ENCODE measurements around the gene TAF3.
"Not testable (repeated sequence)": the region's sequence is repeated elsewhere in the genome, so short reads cannot be mapped to it uniquely, and the experiment has no call there.

TAF3 gene, protein sequence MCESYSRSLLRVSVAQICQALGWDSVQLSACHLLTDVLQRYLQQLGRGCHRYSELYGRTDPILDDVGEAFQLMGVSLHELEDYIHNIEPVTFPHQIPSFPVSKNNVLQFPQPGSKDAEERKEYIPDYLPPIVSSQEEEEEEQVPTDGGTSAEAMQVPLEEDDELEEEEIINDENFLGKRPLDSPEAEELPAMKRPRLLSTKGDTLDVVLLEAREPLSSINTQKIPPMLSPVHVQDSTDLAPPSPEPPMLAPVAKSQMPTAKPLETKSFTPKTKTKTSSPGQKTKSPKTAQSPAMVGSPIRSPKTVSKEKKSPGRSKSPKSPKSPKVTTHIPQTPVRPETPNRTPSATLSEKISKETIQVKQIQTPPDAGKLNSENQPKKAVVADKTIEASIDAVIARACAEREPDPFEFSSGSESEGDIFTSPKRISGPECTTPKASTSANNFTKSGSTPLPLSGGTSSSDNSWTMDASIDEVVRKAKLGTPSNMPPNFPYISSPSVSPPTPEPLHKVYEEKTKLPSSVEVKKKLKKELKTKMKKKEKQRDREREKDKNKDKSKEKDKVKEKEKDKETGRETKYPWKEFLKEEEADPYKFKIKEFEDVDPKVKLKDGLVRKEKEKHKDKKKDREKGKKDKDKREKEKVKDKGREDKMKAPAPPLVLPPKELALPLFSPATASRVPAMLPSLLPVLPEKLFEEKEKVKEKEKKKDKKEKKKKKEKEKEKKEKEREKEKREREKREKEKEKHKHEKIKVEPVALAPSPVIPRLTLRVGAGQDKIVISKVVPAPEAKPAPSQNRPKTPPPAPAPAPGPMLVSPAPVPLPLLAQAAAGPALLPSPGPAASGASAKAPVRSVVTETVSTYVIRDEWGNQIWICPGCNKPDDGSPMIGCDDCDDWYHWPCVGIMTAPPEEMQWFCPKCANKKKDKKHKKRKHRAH

DNA sequence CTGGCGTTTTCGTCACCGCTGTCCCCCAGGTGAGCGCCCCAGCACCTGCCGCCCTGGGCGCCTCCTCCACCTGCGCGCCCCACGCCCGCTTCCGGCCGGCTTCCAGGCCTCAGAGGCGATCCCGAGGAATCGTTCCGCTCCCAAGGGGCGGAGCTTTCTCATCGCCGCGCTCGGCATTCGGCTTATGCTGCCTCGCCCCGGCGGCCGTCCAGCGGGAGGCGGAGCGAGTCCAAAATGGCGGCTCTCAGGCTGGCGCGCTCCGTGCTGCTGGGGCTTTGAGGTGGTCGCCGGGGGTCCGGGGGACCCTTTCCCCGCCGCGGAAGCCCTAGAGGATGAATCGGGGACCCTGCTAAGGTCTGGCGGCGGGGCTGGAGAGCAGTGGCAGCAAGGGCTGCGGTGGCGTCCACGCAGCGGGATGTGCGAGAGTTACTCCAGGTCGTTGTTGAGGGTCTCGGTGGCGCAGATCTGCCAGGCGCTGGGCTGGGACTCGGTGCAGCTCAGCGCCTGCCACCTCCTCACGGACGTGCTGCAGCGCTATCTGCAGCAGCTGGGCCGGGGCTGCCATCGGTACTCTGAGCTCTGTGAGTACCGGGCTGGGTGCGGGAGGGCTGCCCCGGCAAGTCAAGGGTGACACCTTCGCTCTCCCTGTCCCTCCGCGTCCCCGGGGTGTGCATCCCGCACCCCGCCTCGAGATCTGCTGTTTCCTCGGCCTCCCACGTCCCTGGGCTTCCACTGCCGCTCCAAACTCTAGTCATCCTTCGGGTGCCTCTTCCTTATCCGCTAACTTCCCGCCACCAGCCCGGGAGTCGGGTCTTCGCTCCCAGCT lies at the start of gene TAF3:
TAF3 (plus strand) TSS at position 211 of the 826 bp plus-strand sequence; CDS start at position 416, 205 bp downstream.
- H3K9me3 ChIP-seq (ENCODE audit: low read length): no peaks in the 10 kb centered on the region
- H3K27me3 ChIP-seq (ENCODE audit: control insufficient read depth in 1 of 2, insufficient read depth in 2 of 2, low read length in 2 of 2): no peaks in the 10 kb centered on the region
- peak within 1 kb of the TSS; percentile 50 for H3K9ac ChIP-seq (ENCODE audit: low read length)
- H3K4me3 ChIP-seq (ENCODE audit: low read depth in 1 of 2, low read length in 2 of 2): peak within 1 kb of the TSS; percentile 43 to 98
- H3K4me1 ChIP-seq (ENCODE audit: insufficient read depth, low read length): peaks cover 9% of the 10 kb centered on the region
- no peaks in the 10 kb centered on the region for H3K36me3 ChIP-seq (ENCODE audit: insufficient read depth, low read length)
- peak within 1 kb of the TSS; percentile 69 for H3K27ac ChIP-seq (ENCODE audit: low read depth, low read length)

DNA sequence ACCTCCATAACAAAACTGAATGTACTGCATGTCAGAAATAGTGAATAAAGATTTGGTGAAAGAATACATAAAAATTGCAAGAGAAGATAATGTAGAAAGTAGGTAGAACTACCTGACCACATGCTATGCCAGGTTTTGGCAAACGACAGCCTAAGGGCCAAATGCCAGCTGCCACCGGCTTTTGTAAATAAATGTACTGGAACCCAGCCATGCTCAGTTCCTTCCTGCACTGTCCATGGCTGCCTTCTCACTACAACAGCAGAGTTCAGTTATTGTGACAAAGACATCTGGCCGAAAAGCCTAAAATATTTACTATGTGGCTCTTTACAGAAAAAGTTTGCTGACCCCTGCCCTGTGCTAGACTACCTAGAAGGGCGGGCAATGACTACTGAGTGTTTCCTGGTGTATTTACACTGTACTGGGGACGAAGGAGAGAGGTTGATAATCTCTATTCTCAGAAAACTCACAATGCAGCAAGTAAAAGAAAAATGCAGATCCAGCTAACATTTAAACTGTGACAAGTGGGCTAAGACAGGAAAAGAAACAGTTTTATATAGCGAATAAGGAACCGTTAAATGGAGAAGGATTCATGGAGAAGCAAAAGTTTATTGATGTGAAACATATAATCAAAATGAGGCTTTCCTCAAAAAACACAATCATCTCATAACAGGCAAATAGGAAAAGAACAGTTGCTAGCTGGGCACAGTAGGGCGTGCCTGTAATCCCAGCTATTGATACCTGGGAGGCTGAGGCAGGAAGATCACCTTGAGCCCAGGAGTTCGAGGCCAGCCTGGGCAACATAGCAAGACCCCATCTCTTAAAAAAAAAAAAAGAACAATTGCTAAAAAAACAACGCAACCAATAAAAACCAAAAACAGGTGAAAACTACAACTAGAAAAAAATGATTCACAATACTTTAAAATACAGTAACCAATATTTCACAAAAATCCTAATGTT lies 44.2 kb upstream of the TAF3 start:
- Histone ChIP-seq H3K36me3 (ENCODE audit: insufficient read depth, low read length) (peaks cover 59% of the 10 kb centered on the region), H3K27ac (ENCODE audit: low read depth, low read length) (no peak overlapping the region), H3K27me3 (ENCODE audit: control insufficient read depth in 1 of 2, insufficient read depth in 2 of 2, low read length in 2 of 2) (no peaks in the 10 kb centered on the region)

GRCh38 chr10:7776777-7777176 lies 41.5 kb upstream of the TAF3 start:
- no peak overlapping the region for H3K27ac ChIP-seq (ENCODE audit: low read depth, low read length)
- no peaks in the 10 kb centered on the region for H3K4me1 ChIP-seq (ENCODE audit: insufficient read depth, low read length)
- peaks cover 62% of the 10 kb centered on the region for H3K36me3 ChIP-seq (ENCODE audit: insufficient read depth, low read length)
- no peaks in the 10 kb centered on the region for H3K9me3 ChIP-seq (ENCODE audit: low read length)
- H3K4me3 ChIP-seq (ENCODE audit: low read depth in 1 of 2, low read length in 2 of 2): no peak overlapping the region
- H3K27me3 ChIP-seq (ENCODE audit: control insufficient read depth in 1 of 2, insufficient read depth in 2 of 2, low read length in 2 of 2): no peaks in the 10 kb centered on the region
- H3K9ac ChIP-seq (ENCODE audit: low read length): no peak overlapping the region

More for the DNA sequence above, 44.2 kb upstream of the TAF3 start:
- no peak overlapping the region for H3K9ac ChIP-seq (ENCODE audit: low read length)
- H3K9me3 ChIP-seq (ENCODE audit: low read length): no peaks in the 10 kb centered on the region
- H3K4me1 ChIP-seq (ENCODE audit: insufficient read depth, low read length): no peaks in the 10 kb centered on the region
- no peak overlapping the region for H3K4me3 ChIP-seq (ENCODE audit: low read depth in 1 of 2, low read length in 2 of 2)

DNA sequence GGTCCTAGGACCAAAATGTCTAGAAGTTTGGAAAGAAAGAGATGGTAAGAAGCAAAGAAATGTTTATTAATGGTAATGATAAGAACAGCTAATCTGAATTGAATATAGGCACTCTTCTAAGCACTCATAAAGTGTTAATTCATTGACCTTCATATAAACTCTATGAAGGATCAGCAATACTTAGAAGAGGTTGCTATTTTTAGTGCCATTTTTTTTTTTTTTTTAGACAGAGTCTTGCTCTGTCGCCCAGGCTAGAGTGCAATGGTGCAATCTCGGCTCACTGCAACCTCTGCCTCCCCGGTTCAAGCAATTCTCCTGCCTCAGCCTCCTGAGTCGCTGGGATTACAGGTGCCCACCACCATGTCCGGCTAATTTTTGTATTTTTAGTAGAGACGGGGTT lies 36.1 kb upstream of the TAF3 start:
- H3K9ac ChIP-seq (ENCODE audit: low read length); H3K4me3 ChIP-seq (ENCODE audit: low read depth in 1 of 2, low read length in 2 of 2); H3K27me3 ChIP-seq (ENCODE audit: control insufficient read depth in 1 of 2, insufficient read depth in 2 of 2, low read length in 2 of 2); H3K27ac ChIP-seq (ENCODE audit: low read depth, low read length); H3K9me3 ChIP-seq (ENCODE audit: low read length): not testable (repeated sequence)
- H3K4me1 ChIP-seq (ENCODE audit: insufficient read depth, low read length): peaks cover 11% of the 10 kb centered on the region
- peaks cover 32% of the 10 kb centered on the region for H3K36me3 ChIP-seq (ENCODE audit: insufficient read depth, low read length)

DNA sequence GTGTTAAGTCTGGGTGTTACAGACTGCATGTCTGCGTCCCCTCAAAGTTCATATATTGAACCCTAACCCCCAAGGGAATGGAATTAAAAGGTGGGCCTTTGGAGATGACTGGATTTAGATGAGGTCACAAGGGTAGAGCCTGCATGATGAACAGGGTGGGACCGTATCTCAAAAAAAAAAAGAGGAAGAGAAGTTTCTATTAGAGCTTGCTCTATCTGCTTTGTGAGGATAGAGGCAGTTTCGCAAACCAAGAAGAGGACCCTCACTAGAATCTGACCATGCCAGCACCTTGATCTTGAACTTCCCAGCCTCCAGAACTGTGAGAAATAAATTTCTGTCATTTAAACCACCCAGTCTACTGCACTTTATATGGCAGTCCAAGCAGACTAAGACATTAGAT lies 31.9 kb upstream of the TAF3 start:
- no peaks in the 10 kb centered on the region for H3K36me3 ChIP-seq (ENCODE audit: insufficient read depth, low read length)
- H3K4me1 ChIP-seq (ENCODE audit: insufficient read depth, low read length): peaks cover 35% of the 10 kb centered on the region
- no peaks in the 10 kb centered on the region for H3K9me3 ChIP-seq (ENCODE audit: low read length)
- H3K27me3 ChIP-seq (ENCODE audit: control insufficient read depth in 1 of 2, insufficient read depth in 2 of 2, low read length in 2 of 2): no peaks in the 10 kb centered on the region
- H3K4me3 ChIP-seq (ENCODE audit: low read depth in 1 of 2, low read length in 2 of 2): peak overlapping the region in 1 of 2 donors; percentile 100
- H3K27ac ChIP-seq (ENCODE audit: low read depth, low read length): no peak overlapping the region
- peak overlapping the region; percentile 83 for H3K9ac ChIP-seq (ENCODE audit: low read length)

DNA sequence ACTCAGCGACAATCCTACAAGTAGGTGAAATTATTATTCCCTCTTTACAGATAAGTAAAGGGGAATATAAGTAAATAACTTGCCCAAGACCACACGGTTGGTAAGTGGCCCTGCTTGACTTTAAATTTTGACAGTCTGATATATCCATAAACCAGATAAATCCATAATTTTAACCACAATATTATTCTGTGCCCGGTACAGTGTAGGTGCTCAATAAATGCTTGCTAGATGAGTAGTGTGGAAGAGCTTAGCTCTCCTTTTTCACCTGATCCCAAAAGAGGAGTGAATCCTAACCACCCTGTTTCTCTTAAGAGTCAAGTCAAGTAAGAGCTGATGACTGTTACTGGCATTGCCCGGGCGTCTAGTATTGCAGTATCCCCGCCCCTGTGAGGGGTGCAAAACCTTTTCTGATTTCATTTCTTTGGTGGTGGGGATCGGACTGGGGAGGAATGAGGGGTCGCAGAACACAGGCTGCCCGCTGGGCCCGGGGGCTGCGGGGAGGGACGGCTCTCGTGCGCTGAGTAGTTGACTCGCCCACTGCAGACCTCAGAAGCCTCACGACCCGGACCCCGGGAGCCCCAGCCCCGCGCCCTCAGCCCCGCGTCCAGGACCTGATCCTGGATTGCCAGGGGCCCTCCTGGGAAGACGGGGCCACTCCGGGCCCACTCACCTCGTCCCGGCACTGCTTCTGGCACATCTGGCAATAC lies 31.0 kb upstream of the TAF3 start:
- Histone ChIP-seq H3K9ac (ENCODE audit: low read length) (peak overlapping the region; percentile 83), H3K4me3 (ENCODE audit: low read depth in 1 of 2, low read length in 2 of 2) (peak overlapping the region; percentile 95 to 100), H3K27ac (ENCODE audit: low read depth, low read length) (peak overlapping the region; percentile 77), H3K9me3 (ENCODE audit: low read length) (no peaks in the 10 kb centered on the region), H3K27me3 (ENCODE audit: control insufficient read depth in 1 of 2, insufficient read depth in 2 of 2, low read length in 2 of 2) (no peaks in the 10 kb centered on the region), H3K36me3 (ENCODE audit: insufficient read depth, low read length) (no peaks in the 10 kb centered on the region), H3K4me1 (ENCODE audit: insufficient read depth, low read length) (peaks cover 44% of the 10 kb centered on the region)

DNA sequence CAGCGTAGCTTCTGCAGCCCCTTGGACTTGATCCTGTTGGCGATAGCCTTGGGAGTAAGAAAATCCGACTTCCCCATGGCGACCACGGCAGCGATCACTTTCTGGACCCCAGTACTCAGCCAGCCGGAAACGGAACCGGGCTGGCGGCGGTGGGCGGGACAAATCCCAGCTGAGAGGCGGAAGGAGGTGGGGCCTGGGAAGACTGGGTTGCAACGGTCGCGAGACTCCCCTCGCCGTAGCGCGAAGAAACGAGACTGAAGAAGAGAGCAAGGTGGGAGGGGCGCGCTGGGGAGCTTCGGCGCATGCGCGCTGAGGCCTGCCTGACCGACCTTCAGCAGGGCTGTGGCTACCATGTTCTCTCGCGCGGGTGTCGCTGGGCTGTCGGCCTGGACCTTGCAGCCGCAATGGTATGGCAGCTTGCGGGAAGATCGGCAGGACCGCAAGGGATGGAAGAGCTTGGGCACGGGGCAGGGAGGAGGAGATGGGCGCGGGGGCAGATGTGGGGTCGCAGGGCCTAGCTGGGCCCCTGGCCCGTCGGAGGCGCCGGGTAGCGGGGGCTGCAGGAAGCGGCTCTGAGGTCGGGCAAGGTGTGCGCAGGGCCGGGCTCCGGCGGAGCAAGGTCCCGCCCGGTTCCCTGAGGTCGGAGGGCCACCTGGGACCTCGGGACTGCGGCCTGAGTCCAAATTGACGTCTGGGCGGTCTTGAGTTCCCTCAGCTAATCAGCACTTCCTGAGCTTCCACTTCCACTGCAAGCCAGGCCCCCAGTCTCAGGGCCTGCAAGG lies 30.3 kb upstream of the TAF3 start, which contains the start of the genes ATP5F1C and KIN:
ATP5F1C (plus strand) TSS at position 321 of the 782 bp plus-strand sequence; CDS start at position 352, 31 bp downstream.
KIN (minus strand) TSS at position 137 of the 782 bp plus-strand sequence; CDS start at position 77, 60 bp downstream.
- H3K27ac ChIP-seq (ENCODE audit: low read depth, low read length): peak within 1 kb of the TSS; percentile 82
- H3K9ac ChIP-seq (ENCODE audit: low read length): peak within 1 kb of the TSS; percentile 88
- H3K36me3 ChIP-seq (ENCODE audit: insufficient read depth, low read length): peaks cover 4% of the 10 kb centered on the region
- H3K4me3 ChIP-seq (ENCODE audit: low read depth in 1 of 2, low read length in 2 of 2): peak within 1 kb of the TSS; percentile 95 to 100
- H3K4me1 ChIP-seq (ENCODE audit: insufficient read depth, low read length): peaks cover 50% of the 10 kb centered on the region
- no peaks in the 10 kb centered on the region for H3K27me3 ChIP-seq (ENCODE audit: control insufficient read depth in 1 of 2, insufficient read depth in 2 of 2, low read length in 2 of 2)
- no peaks in the 10 kb centered on the region for H3K9me3 ChIP-seq (ENCODE audit: low read length)

GRCh38 chr10:7788639-7789286 lies 29.5 kb upstream of the TAF3 start:
- Histone ChIP-seq H3K9ac (ENCODE audit: low read length) (peak overlapping the region; percentile 88), H3K9me3 (ENCODE audit: low read length) (no peaks in the 10 kb centered on the region), H3K27me3 (ENCODE audit: control insufficient read depth in 1 of 2, insufficient read depth in 2 of 2, low read length in 2 of 2) (no peaks in the 10 kb centered on the region), H3K27ac (ENCODE audit: low read depth, low read length) (peak overlapping the region; percentile 82), H3K4me3 (ENCODE audit: low read depth in 1 of 2, low read length in 2 of 2) (peak overlapping the region; percentile 95 to 100), H3K4me1 (ENCODE audit: insufficient read depth, low read length) (peaks cover 51% of the 10 kb centered on the region), H3K36me3 (ENCODE audit: insufficient read depth, low read length) (peaks cover 4% of the 10 kb centered on the region)

- Histone ChIP-seq H3K27me3 (ENCODE audit: control insufficient read depth in 1 of 2, insufficient read depth in 2 of 2, low read length in 2 of 2) (no peaks in the 10 kb centered on the region), H3K4me1 (ENCODE audit: insufficient read depth, low read length) (peaks cover 58% of the 10 kb centered on the region), H3K9me3 (ENCODE audit: low read length) (no peaks in the 10 kb centered on the region), H3K27ac (ENCODE audit: low read depth, low read length) (no peak overlapping the region), H3K4me3 (ENCODE audit: low read depth in 1 of 2, low read length in 2 of 2) (peak overlapping the region; percentile 95 to 100), H3K36me3 (ENCODE audit: insufficient read depth, low read length) (peaks cover 4% of the 10 kb centered on the region), H3K9ac (ENCODE audit: low read length) (peak overlapping the region; percentile 88)
Observed at GRCh38 chr10:7789390-7789789, 28.9 kb upstream of the TAF3 start.
